ENCODE measurements around the gene SPTA1.

Gene SPTA1

GRCh38 chr1:158577561-158577960, 109.0 kb downstream of the SPTA1 start:
- DNase-seq (ENCODE audit: low read depth in 2 of 2, low spot score in 1 of 2): no peak

- no peak for DNase-seq (ENCODE audit: low read depth in 2 of 2, low spot score in 1 of 2)
These were observed 114.3 kb downstream of the SPTA1 start for GRCh38 chr1:158572226-158572625.

DNA sequence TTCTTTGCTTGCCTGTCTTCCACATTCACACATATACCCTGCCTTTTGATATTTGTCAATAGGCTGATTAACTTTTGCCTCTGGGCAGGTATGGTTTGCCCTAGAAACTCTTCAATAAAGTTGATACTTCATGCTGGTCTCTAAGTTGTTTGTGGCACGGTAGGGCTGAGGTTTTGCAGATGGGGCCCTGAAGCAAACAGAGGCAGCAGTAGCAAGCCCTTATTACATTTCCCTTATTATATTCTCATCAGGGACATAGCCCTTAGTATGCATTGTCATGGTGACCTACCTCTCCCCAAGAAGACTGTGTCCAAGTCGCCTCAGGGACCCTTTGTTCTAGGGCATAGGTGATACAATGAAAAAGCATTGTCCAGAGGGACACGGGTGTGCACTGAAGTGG, 116.0 kb downstream of the SPTA1 start, which contains the start of gene OR6P1:
TSS of gene OR6P1 (minus strand) at position 101 of the 400 bp plus-strand sequence. CDS start 6,976 bp downstream, outside the sequence.
- no peak for DNase-seq (ENCODE audit: low read depth in 2 of 2, low spot score in 1 of 2)

DNA sequence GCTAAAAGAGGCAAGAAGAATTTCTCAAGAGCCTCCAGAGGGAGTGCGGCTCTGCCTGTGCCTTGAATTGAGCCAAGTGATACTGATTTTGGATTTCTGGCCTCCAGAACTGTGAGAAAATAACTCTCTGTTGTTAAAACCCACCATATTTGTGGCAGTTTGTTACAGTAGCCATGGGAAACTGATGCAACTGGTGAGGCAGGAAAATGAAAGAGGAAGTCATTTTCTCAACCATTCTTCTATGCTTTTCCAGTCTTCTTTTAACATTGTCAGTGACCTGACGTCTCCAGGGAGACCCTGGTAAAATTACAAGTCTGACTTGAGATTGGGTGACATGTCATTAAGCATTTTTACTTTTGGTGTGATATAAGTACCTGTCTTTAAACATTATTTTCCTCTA, 121.9 kb downstream of the SPTA1 start:
- no peak for DNase-seq (ENCODE audit: low read depth in 2 of 2, low spot score in 1 of 2)

- DNase-seq (ENCODE audit: low read depth in 2 of 2, low spot score in 1 of 2): no peak
These were observed 122.7 kb downstream of the SPTA1 start for GRCh38 chr1:158563853-158564252.

All from stimulated activated CD8-positive, alpha-beta memory T cell treated with anti-CD3 and anti-CD28 coated beads, Interleukin-4, amount 100 ng/mL, for 4 hours (primary cell).